OCI-LY1 (cell line): ENCODE results near the gene KRT3.

Experiments used
- CTCF ChIP-seq: fragments of 200-600 bp; sonication (generic), shearing (Covaris generic); IDR thresholded peaks from 2 replicates; pipeline ENCODE4 v1.5.1; 2017; ENCODE audit warnings: mild to moderate bottlenecking, antibody characterized with exemption, low read length, moderate library complexity, mixed read lengths
- EZH2 ChIP-seq: fragments of 200-600 bp; sonication (generic), shearing (Covaris generic); IDR thresholded peaks from 2 replicates; pipeline ENCODE4 v1.8.0; 2017; ENCODE audit warnings: borderline replicate concordance, mixed run types, mild to moderate bottlenecking, antibody characterized with exemption, low read length, moderate library complexity, mixed read lengths

GRCh38 chr12:52835271-52836041, 39.5 kb upstream of the KRT3 start:
- TF ChIP-seq CTCF (no peak), EZH2 (no peak)
